ENCODE measurements around the gene IGF1.

DNA sequence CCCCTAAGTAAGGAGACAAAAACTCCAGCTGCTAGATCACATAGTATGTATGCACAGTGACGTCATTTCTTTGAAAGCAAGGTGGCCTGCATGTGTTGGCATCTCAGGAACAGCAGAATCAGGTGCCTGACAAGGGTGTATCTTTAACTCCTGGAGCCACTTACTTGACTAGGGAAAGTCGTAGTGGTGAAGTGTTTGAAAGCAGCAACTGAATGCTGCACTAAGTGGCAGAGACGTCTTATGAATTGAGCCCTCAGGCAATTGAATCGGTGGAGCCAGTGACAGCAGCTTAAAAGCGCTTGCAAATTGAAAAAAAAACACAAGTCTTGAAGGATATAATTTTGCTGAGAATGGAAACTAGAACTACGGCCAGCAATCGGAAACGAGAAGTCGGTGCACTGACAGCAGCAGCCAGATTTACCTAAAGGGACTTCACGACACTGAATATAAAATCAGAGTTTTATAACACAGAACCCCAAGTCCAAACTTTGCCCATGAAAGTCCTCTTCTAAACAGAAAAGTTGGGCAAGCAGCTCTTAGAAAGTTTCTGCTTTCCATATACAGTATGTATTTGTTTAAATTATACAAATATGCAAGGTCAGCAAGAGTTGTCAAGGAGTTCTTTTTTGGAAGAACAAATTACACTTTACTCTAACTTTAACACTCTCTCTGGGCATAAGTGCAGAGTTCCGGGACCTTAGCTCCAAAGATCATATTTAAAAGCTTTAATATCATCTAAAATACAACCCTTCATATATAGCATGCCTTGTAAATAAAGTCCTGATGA, 1.1 kb downstream of the IGF1 start:
- TF ChIP-seq POLR2AphosphoS5 (IDR thresholded peaks at IDR 0.05): no peak
- TF ChIP-seq, protein P1, sequence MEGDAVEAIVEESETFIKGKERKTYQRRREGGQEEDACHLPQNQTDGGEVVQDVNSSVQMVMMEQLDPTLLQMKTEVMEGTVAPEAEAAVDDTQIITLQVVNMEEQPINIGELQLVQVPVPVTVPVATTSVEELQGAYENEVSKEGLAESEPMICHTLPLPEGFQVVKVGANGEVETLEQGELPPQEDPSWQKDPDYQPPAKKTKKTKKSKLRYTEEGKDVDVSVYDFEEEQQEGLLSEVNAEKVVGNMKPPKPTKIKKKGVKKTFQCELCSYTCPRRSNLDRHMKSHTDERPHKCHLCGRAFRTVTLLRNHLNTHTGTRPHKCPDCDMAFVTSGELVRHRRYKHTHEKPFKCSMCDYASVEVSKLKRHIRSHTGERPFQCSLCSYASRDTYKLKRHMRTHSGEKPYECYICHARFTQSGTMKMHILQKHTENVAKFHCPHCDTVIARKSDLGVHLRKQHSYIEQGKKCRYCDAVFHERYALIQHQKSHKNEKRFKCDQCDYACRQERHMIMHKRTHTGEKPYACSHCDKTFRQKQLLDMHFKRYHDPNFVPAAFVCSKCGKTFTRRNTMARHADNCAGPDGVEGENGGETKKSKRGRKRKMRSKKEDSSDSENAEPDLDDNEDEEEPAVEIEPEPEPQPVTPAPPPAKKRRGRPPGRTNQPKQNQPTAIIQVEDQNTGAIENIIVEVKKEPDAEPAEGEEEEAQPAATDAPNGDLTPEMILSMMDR (IDR thresholded peaks at IDR 0.05): no peak
- no peak for TF ChIP-seq POLR2A (IDR thresholded peaks at IDR 0.05)
